Gastroesophageal sphincter (tissue), 3 donors: Measurements from ENCODE around the gene MLLT6.

ENCODE experiments used
- POLR2A ChIP-seq, 2 donors: fragments of 450-650 bp; IDR thresholded peaks; one replicate each; pipeline ENCODE4 v1.6.1; 2017; ENCODE audit warnings: antibody characterized with exemption in 2 of 2, mild to moderate bottlenecking in 2 of 2, moderate library complexity in 1 of 2
- POLR2AphosphoS5 ChIP-seq: sonication (generic); formaldehyde crosslinking; IDR thresholded peaks from one replicate; pipeline ENCODE4 v1.6.1; 2017; ENCODE audit warnings: antibody characterized with exemption
- TF ChIP-seq, protein P1 (sequence below), 4 experiments: fragments of 200-600 bp in 2 of 4; fragments of 450-650 bp in 2 of 4; sonication (generic) in 1 of 4; IDR thresholded peaks; one replicate each; pipeline ENCODE4 v1.5.1; 2017 to 2019; ENCODE audit warnings: antibody characterized with exemption in 4 of 4, mild to moderate bottlenecking in 2 of 4, moderate library complexity in 2 of 4

DNA sequence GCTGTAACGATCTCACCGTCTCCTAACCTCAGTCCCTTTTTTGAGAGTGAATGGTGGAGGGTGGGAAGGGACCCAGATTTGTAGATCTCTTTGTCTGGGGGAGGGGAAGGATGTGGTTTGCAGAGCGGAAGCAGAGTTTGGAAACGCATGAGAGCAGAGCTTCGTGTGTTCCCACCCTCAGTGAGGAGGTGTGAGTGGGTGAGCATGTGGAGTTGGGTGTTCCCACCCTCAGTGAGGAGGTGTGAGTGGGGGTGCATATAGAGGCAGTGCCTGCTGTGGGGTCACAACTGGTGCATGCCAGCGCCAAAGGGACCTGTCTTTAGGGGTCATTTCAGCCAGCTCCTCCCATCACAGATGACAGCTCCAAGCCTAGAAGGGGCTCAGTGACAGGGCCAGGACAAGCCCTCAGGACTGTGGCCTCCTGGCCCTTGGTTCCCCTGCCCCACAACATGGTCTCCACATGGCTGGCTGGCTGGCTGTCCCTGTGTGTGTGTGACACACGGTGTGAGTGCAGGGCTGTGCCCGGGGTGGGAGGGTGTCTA is 23.3 kb downstream of the MLLT6 start:
- no peak for TF ChIP-seq POLR2A (IDR thresholded peaks at IDR 0.05)
- TF ChIP-seq POLR2AphosphoS5 = no peak
- TF ChIP-seq, protein P1, sequence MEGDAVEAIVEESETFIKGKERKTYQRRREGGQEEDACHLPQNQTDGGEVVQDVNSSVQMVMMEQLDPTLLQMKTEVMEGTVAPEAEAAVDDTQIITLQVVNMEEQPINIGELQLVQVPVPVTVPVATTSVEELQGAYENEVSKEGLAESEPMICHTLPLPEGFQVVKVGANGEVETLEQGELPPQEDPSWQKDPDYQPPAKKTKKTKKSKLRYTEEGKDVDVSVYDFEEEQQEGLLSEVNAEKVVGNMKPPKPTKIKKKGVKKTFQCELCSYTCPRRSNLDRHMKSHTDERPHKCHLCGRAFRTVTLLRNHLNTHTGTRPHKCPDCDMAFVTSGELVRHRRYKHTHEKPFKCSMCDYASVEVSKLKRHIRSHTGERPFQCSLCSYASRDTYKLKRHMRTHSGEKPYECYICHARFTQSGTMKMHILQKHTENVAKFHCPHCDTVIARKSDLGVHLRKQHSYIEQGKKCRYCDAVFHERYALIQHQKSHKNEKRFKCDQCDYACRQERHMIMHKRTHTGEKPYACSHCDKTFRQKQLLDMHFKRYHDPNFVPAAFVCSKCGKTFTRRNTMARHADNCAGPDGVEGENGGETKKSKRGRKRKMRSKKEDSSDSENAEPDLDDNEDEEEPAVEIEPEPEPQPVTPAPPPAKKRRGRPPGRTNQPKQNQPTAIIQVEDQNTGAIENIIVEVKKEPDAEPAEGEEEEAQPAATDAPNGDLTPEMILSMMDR (IDR thresholded peaks at IDR 0.05) = no peak
